Limb (tissue), 2 donors: ENCODE results near the gene RNF213.
"Not testable (repeated sequence)": the region's sequence is repeated elsewhere in the genome, so short reads cannot be mapped to it uniquely, and the experiment has no call there.

Experiments used
- DNase-seq, 2 donors: peaks; one replicate each; pipeline ENCODE4 v3.0.0-alpha.2; 2016; ENCODE audit errors: extremely low spot score in 2 of 2

RNF213 gene

GRCh38 chr17:80223838-80224497 lies 36.7 kb upstream of the RNF213 start:
- DNase-seq = no peak

DNA sequence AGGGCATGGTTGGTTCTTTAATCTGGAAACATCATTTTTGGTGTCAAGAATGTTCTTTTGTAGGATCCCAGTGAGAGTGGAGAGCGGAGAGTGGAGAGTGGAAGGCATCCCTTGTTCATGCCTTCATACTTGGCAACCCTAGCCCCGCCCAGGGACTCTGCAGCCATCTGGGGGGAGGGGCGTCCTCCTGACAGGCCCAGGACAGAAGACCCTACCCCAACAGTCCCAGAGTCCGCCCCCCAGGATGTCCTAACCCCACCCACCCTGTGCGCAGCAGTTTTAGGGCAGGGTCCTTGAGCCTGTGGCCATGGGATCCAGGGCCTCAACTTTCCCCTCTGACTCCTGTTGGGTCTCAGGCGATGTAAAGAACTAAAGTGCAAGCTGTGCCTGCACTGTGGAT lies 36.0 kb upstream of the RNF213 start:
- DNase-seq = no peak

DNA sequence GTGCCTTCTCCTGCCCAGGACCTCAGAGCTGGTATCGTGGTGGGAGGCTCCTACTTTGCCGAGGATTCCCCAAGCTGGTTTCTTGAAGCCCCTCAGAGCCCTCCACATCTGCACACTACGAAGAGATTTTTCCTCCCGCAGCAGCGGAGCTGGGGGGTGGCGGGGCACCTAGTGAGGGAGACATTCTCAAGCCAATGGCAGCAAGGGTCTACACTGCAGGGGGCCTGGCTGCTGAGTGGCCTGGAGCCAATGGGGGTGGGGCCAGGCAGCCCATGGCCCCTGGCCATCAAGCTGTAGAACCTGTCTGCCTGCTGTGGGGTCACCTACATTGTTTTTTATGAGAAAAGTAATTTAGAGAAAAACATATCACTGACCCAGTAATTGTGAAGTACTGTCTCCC lies 35.4 kb upstream of the RNF213 start:
- DNase-seq = no peak

DNA sequence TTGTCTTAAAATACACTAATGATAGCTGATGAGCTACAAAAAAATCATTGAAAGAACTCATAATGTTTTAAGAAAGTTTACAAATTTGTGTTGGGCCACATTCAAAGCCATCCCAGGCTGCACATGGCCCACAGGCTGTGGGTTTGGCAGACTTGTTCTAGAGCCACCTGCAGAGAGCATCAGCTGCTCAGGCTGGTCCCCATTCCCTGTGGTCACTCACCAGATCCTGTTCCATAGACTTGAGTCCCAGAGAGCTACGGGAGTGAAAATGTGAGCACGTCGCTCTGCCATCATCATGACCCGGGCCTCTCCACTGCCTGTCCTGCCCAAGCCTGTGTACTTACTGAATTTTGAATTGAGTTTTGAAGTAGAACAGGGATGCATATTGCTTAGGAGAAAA lies 33.5 kb upstream of the RNF213 start:
- DNase-seq = no peak

DNA sequence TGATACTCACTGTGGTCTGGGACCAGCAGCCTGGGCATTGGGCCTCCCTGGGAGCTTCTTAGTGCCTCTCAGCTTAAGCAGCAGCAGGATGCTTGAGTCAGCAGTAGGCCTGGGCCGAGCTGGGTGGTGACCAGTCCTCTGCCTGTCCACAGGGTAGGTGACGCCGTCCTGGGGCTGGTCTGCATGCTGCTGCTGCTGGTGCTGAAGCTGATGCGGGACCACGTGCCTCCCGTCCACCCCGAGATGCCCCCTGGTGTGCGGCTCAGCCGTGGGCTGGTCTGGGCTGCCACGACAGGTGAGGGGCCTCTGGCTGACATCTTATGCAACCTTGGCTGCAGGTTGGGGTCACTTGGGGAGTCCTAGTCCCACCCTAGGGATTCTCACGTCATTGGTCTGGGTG lies 33.0 kb upstream of the RNF213 start:
- no peak for DNase-seq

- DNase-seq = no peak
Measured at GRCh38 chr17:80228477-80228876, 32.2 kb upstream of the RNF213 start.

DNA sequence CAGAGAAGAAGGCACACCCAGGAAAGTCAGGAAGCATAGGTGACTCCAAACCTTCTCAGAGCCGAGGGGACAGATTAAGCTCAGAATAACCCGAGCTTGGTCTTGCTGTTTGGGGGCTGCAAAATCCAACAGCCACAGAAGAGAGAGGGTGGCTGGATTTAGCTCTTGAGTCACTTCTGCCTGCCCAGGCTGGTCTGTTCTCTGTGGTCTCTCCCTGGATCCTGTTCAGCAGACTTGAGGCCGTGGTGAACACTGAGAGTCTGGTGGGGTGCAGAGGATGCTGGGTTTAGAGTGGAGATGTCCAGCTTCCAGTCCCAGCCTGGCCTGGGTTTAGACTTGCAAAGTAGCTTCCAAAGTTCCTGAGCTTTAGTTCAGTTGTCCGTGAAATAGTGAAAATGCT lies 31.6 kb upstream of the RNF213 start:
- DNase-seq = no peak

DNA sequence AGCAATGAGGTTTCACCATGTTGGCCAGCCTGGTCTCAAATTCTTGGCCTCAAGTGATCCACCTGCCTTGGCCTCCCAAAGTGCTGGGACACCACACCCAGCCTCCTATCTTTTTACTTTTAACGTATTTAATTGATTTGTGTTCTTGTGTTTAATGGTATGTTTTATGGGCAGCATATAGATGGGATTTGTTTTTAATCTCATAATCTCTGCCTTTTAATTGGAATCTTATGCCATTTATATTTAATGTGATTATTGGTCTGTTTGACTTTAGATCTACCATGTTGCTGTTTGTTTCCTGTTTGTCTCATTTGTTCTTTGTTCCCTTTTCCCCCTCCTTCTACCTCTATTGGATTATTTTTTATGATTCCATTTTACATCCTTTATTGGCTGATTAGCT lies 28.2 kb upstream of the RNF213 start:
- no peak for DNase-seq

GRCh38 chr17:80233202-80233601 lies 27.4 kb upstream of the RNF213 start:
- no peak for DNase-seq

DNA sequence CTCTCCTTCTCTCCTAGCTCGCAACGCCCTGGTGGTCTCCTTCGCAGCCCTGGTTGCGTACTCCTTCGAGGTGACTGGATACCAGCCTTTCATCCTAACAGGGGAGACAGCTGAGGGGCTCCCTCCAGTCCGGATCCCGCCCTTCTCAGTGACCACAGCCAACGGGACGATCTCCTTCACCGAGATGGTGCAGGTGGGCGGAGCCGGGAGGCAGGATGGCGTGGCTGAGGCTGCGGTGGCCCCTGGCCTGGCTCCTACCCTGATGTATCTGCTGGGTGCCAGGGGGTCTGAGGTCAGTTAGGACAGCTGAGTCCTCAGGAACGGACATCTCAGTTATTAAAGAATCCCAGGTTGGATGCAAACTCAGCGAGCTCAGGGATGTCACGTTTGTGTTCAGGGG lies 23.7 kb upstream of the RNF213 start:
- no peak for DNase-seq

DNA sequence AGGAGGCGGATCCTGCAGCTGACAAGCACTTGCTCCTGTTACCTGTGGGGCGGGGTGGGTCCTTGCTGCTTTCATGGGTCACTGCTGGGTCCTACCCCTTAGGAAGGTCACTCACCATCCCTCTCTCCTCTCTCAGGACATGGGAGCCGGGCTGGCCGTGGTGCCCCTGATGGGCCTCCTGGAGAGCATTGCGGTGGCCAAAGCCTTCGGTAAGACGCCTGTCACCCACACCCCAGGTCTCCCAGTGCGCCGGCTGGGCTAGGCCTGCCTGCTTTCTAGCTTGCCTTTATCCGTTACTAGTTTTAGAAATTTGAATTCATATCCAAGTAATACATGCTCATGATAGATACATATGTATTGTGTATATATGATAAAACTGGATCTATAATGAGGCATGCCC lies 23.3 kb upstream of the RNF213 start:
- no peak for DNase-seq

DNA sequence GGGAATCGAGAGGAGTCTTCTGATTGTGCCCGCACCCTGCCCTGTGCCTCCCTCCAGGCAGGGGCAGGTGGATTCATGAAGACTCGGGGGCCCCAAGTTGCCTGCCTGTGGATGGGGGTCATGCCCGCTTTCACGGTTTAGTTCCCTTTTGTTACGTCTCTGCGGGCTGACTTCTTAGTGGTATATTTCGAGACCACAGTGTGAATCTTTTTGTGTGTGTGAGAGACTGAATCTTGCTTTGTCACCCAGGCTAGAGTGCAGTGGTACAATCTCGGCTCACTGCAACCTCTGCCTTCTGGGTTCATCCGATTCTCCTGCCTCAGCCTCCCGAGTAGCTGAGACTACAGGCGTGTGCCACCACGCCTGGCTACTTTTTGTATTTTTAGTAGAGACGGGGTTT lies 18.1 kb upstream of the RNF213 start:
- DNase-seq = no peak

DNA sequence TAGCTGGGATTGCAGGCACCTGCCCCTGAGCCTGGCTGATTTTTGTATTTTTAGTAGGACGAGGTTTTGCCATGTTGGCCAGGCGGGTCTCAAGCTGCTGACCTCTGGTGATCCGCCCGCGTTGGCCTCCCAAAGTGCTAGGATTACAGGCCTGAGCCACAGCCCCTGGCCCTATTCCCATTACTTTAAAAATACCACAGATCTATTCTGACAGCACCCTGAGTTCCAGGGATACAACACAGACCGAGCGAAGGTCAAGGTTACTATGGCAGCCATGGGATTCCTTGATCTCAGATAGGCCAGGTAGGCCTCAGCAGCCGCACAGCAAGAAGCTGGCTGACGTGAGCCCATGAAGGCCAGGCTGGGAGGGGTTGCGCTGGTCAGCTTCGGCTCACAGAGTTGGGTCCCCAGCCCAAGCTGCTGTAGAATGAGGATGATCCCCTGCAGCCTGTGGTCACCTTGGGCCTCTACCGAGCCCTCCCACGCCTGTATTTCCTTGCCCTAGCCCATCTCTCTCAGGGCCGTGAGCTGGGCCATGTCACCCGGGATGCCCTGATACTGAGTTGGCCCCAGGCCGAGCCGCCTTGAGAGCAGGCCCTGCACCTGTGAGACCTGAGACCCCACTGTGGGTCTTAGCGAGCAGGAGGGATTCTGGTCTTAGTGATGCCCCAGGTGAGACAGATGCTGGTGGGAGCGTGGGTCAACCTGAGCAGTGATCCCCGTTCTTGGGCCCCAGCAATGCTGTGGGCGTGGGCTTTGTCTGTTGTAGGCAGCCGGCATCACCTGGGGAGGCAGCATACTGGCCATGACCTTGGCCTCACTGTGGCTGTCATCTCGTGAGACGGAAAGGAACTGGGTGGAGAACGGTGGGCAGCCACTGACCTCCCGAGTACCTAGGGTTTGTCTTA lies 16.9 kb upstream of the RNF213 start:
- no peak for DNase-seq

DNA sequence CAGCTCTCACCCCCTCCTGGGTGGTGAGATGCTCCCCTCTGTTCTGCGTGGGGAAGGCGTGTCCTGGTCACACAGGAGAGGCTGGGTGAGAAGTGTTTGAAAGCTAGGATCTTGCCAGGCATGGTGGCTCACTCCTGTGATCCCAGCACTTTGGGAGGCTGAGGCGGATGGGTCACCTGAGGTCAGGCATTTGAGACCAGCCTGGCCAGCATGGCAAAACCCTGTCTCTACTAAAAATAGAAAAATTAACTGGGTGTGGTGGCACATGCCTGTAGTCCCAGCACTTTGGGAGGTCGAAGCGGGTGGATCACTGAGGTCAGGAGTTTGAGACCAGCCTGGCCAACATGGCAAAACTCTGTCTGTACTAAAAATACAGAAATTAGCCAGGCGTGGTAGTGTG lies 16.2 kb upstream of the RNF213 start:
- not testable (repeated sequence) for DNase-seq

GRCh38 chr17:80244871-80245509 lies 15.7 kb upstream of the RNF213 start:
- DNase-seq = no peak

GRCh38 chr17:80245566-80246265 lies 14.9 kb upstream of the RNF213 start:
- no peak for DNase-seq

DNA sequence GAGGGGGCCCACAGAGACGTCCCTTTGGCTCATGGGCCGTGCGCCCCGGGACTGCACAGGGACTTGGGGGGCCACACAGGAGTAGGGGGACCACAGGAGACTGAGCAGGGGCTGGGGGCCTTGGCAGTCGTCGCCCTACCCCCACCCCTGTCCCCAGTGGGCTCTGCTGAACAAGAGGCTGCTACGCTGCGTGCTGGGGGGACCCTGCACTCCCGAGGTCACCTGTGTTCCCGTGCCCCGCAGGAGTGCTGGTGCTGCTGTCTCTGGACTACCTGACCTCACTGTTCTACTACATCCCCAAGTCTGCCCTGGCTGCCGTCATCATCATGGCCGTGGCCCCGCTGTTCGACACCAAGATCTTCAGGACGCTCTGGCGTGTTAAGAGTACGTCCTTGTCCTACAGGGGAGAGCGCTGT lies 14.4 kb upstream of the RNF213 start:
- no peak for DNase-seq

- DNase-seq = no peak
Measured at GRCh38 chr17:80246726-80247125, 13.9 kb upstream of the RNF213 start.

- DNase-seq = no peak
Measured at GRCh38 chr17:80247561-80247960, 13.1 kb upstream of the RNF213 start.

DNA sequence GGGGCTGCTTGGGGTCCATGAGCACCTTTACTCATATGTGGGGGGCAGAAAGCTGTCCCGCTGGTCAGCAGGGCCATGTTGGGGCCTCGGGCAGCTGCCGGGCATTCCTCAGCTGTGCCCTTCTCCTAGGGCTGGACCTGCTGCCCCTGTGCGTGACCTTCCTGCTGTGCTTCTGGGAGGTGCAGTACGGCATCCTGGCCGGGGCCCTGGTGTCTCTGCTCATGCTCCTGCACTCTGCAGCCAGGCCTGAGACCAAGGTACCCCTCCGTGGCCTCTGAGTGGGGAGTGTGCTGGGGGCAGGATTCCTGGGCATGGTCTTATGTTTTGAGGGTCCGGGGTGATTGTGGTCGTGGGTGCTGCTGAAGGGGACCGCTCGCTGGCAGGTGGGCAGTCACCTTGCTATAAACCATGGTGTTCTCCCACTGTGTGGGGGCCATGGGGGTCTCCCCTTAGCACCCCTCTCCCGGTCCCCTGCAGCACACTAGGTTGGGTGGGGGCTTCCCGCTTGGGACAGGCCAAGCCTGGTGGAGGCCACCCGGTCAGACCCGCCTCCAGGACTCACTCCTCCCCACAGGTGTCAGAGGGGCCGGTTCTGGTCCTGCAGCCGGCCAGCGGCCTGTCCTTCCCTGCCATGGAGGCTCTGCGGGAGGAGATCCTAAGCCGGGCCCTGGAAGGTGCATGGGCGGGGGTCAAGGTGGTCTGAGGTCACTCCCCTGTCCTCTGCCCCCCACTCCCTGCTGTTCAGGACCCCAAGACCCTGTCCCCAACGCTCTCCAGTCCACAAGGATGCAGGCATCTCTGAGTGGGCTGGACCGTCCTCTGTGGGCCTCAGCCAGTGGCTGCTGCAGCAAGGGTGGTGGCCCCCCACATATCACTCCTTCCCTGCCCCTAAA lies 12.4 kb upstream of the RNF213 start:
- no peak for DNase-seq
